Astrocyte (in vitro differentiated cells and primary cell): ENCODE measurements around the gene KMT2A. TPM values are rescaled to one million over a fixed set of nuclear protein-coding genes. Genes with fewer than 3 reads are reported as not detected.
"Not testable (repeated sequence)": the region's sequence is repeated elsewhere in the genome, so short reads cannot be mapped to it uniquely, and the experiment has no call there.

Experiments used
- DNase-seq: peaks from one replicate; pipeline ENCODE4 v3.0.0-alpha.2; 2010; ENCODE audit warnings: low read depth
- FAIRE-seq: peaks from 2 replicates; lab custom pipeline; 2011; peaks lifted over from hg19 to GRCh38; lab: Jason Lieb, UNC
- H2AFZ ChIP-seq: 2 replicates; pipeline ENCODE4 v1.6.0; 2012; ENCODE audit warnings: low read depth, low read length, inconsistent platforms
- H3K27ac ChIP-seq: 2 replicates; pipeline ENCODE4 v1.5.1; 2011; ENCODE audit warnings: low read depth, low read length, inconsistent platforms
- H3K27me3 ChIP-seq: 2 replicates; pipeline ENCODE4 v1.6.0; 2011; ENCODE audit warnings: low read length, inconsistent platforms; ENCODE audit not compliant: insufficient read depth
- H3K36me3 ChIP-seq: 2 replicates; pipeline ENCODE4 v1.5.1; 2011; ENCODE audit warnings: low read length, inconsistent platforms; ENCODE audit not compliant: insufficient read depth
- H3K4me1 ChIP-seq: 2 replicates; pipeline ENCODE4 v1.5.1; 2011; ENCODE audit warnings: low read length, inconsistent platforms; ENCODE audit not compliant: insufficient read depth
- H3K4me2 ChIP-seq: 2 replicates; pipeline ENCODE4 v1.6.0; 2012; ENCODE audit warnings: low read length, inconsistent platforms
- H3K4me3 ChIP-seq: 2 replicates; pipeline ENCODE4 v1.5.1; 2011; ENCODE audit warnings: low read depth, mild to moderate bottlenecking, low read length, inconsistent platforms; ENCODE audit not compliant: insufficient read depth
- H3K79me2 ChIP-seq: 2 replicates; pipeline ENCODE4 v1.6.0; 2012; ENCODE audit warnings: mild to moderate bottlenecking, low read length, inconsistent platforms; ENCODE audit not compliant: insufficient read depth
- H3K9ac ChIP-seq: 2 replicates; pipeline ENCODE4 v1.6.0; 2012; ENCODE audit warnings: mild to moderate bottlenecking, low read length, inconsistent platforms
- H3K9me3 ChIP-seq: 2 replicates; pipeline ENCODE4 v1.5.1; 2012; ENCODE audit warnings: low read depth, mild to moderate bottlenecking, low read length, inconsistent platforms; ENCODE audit not compliant: insufficient read depth
- H4K20me1 ChIP-seq: 2 replicates; pipeline ENCODE4 v1.6.0; 2012; ENCODE audit warnings: low read length, inconsistent platforms; ENCODE audit not compliant: insufficient read depth
- H3K27ac Mint-ChIP-seq: one replicate; pipeline ENCODE4 v1.8.0; 2021; ENCODE audit warnings: mild to moderate bottlenecking, mixed read lengths; ENCODE audit not compliant: unreplicated experiment
- H3K27me3 Mint-ChIP-seq: one replicate; pipeline ENCODE4 v1.8.0; 2021; ENCODE audit warnings: low read depth, mixed read lengths; ENCODE audit not compliant: unreplicated experiment
- H3K36me3 Mint-ChIP-seq: one replicate; pipeline ENCODE4 v1.8.0; 2021; ENCODE audit warnings: low read depth, mixed read lengths; ENCODE audit not compliant: unreplicated experiment
- H3K4me1 Mint-ChIP-seq: one replicate; pipeline ENCODE4 v1.8.0; 2021; ENCODE audit warnings: low read depth, mixed read lengths; ENCODE audit not compliant: unreplicated experiment
- H3K4me3 Mint-ChIP-seq: one replicate; pipeline ENCODE4 v1.8.0; 2021; ENCODE audit warnings: mild to moderate bottlenecking, moderate library complexity, mixed read lengths; ENCODE audit not compliant: unreplicated experiment
- H3K9me3 Mint-ChIP-seq: one replicate; pipeline ENCODE4 v1.8.0; 2021; ENCODE audit warnings: mild to moderate bottlenecking, mixed read lengths; ENCODE audit not compliant: unreplicated experiment
- EZH2 ChIP-seq: IDR thresholded peaks from 2 replicates; pipeline ENCODE4 v1.6.1; 2012; ENCODE audit warnings: mild to moderate bottlenecking, low read length, inconsistent platforms; ENCODE audit not compliant: insufficient read depth
- total RNA-seq: library from RNA; stranded (reverse); gene quantifications from 2 replicates; pipeline ENCODE4 v1.2.1, GENCODE V29; 2021
- TF ChIP-seq, protein P1 (sequence below): IDR thresholded peaks from 2 replicates; pipeline ENCODE4 v1.5.1; 2011; ENCODE audit warnings: low read depth, mild to moderate bottlenecking, inconsistent platforms, low read length, moderate library complexity; ENCODE audit not compliant: insufficient read depth

Gene KMT2A
- total RNA-seq, 1 donor from 2014 or later = 60.0 TPM

DNA sequence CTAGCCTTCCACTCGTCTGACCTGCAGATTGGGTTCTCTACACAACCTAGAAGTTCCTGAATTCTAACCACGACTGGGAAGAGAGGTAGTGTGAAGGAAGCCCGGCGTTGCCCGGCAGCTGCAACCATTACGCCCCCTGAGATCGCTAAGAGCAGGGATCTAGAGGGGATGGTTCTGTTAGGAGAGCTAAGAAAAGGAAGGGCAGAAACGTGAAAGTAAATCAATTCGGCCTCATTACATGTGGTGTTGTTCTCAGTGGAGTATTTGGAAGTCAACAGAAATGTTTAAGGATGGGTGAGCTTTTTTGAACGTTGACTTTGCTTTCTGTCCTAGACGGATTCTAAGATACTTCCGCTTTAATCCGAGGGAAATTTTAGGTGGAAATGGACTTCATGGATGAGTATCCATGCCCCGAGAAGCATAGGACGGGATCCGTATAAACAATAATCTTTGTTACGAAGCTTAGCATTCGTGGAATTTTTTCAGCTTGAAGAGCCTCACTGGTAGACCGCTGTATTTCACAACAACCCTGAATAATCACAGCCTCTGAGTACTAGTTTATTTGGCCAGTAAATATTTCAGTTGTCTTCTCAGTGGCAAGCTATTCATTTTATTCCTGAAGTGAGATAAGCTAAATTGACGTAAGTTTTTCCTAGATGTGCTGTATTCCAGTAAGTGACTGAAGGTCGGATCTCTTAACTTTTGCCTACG, 34.3 kb upstream of the KMT2A start:
- no peak for FAIRE-seq
- Histone ChIP-seq H3K4me3 (peak overlapping the region; percentile 95), H3K27me3 (no peaks in the 10 kb centered on the region), H3K9me3 (no peaks in the 10 kb centered on the region), H3K9ac (peak overlapping the region; percentile 91), H3K36me3 (peaks cover 10% of the 10 kb centered on the region), H3K27ac (peak overlapping the region; percentile 86), H2AFZ (peak overlapping the region; percentile 89), H3K4me1 (peaks cover 7% of the 10 kb centered on the region), H4K20me1 (peaks cover 42% of the 10 kb centered on the region), H3K79me2 (peaks cover 57% of the 10 kb centered on the region), H3K4me2 (peak overlapping the region; percentile 92)
- H3K4me3 Mint-ChIP-seq = peak overlapping the region; percentile 88
- peak; percentile 88 for DNase-seq
- H3K36me3 Mint-ChIP-seq = no peaks in the 10 kb centered on the region
- H3K27me3 Mint-ChIP-seq = no peaks in the 10 kb centered on the region
- no peaks in the 10 kb centered on the region for H3K9me3 Mint-ChIP-seq
- H3K27ac Mint-ChIP-seq = peak overlapping the region; percentile 98
- TF ChIP-seq, protein P1, sequence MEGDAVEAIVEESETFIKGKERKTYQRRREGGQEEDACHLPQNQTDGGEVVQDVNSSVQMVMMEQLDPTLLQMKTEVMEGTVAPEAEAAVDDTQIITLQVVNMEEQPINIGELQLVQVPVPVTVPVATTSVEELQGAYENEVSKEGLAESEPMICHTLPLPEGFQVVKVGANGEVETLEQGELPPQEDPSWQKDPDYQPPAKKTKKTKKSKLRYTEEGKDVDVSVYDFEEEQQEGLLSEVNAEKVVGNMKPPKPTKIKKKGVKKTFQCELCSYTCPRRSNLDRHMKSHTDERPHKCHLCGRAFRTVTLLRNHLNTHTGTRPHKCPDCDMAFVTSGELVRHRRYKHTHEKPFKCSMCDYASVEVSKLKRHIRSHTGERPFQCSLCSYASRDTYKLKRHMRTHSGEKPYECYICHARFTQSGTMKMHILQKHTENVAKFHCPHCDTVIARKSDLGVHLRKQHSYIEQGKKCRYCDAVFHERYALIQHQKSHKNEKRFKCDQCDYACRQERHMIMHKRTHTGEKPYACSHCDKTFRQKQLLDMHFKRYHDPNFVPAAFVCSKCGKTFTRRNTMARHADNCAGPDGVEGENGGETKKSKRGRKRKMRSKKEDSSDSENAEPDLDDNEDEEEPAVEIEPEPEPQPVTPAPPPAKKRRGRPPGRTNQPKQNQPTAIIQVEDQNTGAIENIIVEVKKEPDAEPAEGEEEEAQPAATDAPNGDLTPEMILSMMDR = no peak
- TF ChIP-seq EZH2 = no peak
- peaks cover 4% of the 10 kb centered on the region for H3K4me1 Mint-ChIP-seq

DNA sequence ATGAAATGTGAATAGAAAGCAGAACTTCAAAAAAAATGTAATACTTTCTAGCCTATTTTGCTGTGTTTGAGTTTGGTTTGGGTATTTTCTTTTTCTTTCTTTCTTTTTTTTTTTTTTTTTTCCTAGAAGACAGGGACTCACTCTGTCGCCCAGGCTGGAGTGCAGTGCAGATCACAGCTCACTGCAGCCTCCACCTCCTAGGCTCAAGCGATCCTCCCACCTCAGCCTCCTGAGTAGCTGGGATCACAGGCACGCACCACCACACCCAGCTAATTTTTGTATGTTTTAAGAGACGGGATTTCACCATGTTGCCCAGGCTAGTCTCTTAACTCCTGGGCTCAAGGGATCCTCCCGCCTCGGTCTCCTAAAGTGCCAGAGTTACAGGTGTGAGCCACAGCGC, 33.7 kb upstream of the KMT2A start:
- H3K79me2 ChIP-seq = peaks cover 62% of the 10 kb centered on the region
- not testable (repeated sequence) for FAIRE-seq, H3K27me3 ChIP-seq

DNA sequence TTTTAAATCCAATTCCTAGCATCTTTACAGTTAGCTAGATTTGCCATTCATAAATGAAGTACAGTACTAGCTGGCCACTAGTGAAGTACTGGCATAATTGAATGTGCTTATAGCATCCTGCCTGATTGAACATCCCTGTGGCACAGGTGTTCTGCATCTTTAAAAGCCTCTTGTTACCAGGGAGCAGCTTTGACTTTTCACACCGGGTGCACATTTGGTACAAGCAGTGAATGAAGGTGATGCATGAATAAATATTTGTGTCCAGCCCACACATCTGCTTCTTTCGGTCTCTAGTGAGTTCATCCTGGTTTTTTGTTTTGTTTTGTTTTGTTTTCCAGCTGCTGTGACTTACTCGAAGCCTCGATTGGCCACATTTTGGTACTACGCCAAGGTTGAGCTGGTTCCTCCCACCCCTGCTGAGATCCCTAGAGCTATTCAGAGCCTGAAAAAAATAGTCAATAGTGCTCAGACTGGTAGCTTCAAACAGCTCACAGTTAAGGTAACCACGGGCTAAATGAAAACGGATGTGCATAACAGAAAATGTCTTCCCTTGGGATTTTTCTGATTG, 29.6 kb upstream of the KMT2A start:
- Histone ChIP-seq H3K36me3 (peaks cover 10% of the 10 kb centered on the region), H4K20me1 (peaks cover 54% of the 10 kb centered on the region), H3K4me3 (no peak overlapping the region), H3K4me1 (peaks cover 7% of the 10 kb centered on the region), H3K4me2 (no peak overlapping the region), H3K27ac (no peak overlapping the region), H3K9ac (no peak overlapping the region), H2AFZ (no peak overlapping the region), H3K9me3 (no peaks in the 10 kb centered on the region), H3K27me3 (no peaks in the 10 kb centered on the region), H3K79me2 (peaks cover 70% of the 10 kb centered on the region)
- Mint-ChIP-seq H3K4me3 (no peak overlapping the region), H3K4me1 (peaks cover 4% of the 10 kb centered on the region), H3K9me3 (no peaks in the 10 kb centered on the region), H3K36me3 (peaks cover 5% of the 10 kb centered on the region), H3K27me3 (no peaks in the 10 kb centered on the region), H3K27ac (no peak overlapping the region)
- no peak for FAIRE-seq
- peak; percentile 8 for DNase-seq
- no peak for TF ChIP-seq EZH2
- TF ChIP-seq, protein P1 = no peak

More for the DNA sequence above, 33.7 kb upstream of the KMT2A start:
- not testable (repeated sequence) for H3K9me3 ChIP-seq, H3K36me3 ChIP-seq, H2AFZ ChIP-seq, H3K9me3 Mint-ChIP-seq, DNase-seq, H3K4me1 ChIP-seq, H3K27me3 Mint-ChIP-seq, H3K4me1 Mint-ChIP-seq, H3K36me3 Mint-ChIP-seq
- Mint-ChIP-seq H3K4me3 (peak overlapping the region; percentile 88), H3K27ac (peak overlapping the region; percentile 30)
- Histone ChIP-seq H3K4me3 (peak overlapping the region; percentile 95), H4K20me1 (peaks cover 45% of the 10 kb centered on the region), H3K27ac (peak overlapping the region; percentile 86), H3K4me2 (peak overlapping the region; percentile 92), H3K9ac (peak overlapping the region; percentile 91)
